HG03521 (cell line): ENCODE data around the gene IQCM.
"Not testable (repeated sequence)": the region's sequence is repeated elsewhere in the genome, so short reads cannot be mapped to it uniquely, and the experiment has no call there.

Source experiments
- ATAC-seq: cut with Tn5 transposase; IDR thresholded peaks from one replicate; pipeline ENCODE4 v1.9.1; 2021; ENCODE audit warnings: mild to moderate bottlenecking, moderate library complexity; ENCODE audit not compliant: unreplicated experiment

IQCM gene

DNA sequence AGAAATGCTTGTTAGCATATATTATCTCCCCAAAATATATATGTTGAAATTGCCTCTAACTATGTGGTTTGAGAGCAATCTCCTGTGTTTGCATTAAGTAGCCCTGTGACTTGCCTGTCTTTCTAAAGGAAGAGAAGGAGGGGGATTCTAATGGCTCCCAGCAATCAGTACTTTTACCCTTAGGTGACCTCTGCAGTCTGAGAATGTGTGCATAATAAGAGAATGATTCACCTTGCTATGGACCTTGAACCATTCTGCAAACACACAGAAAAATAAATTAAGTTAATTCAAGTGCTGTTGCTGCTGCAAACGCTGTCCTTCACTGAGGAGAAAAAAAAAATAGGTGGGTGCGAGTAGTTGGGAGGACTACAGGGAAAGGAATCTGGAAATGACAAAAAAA is 322.2 kb downstream of the IQCM start:
- no peak for ATAC-seq

DNA sequence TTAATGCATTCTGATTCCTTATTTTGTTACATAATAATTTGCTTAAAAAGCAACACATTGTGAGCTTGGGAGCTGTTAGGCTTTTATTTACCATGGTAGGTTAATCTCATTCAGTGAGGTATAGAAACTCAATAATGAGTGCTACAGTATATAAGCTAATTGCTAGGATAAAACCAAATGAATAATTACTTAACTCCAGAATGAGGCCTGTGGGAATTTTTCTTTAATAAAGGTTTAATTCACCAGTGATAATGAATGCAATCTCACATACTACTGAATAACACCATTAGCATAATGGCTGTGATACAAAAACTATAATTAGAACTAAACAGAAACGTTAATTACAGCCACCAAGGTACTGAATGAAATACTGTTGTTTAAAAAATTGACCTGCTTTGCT is 326.3 kb downstream of the IQCM start:
- ATAC-seq, result no peak

DNA sequence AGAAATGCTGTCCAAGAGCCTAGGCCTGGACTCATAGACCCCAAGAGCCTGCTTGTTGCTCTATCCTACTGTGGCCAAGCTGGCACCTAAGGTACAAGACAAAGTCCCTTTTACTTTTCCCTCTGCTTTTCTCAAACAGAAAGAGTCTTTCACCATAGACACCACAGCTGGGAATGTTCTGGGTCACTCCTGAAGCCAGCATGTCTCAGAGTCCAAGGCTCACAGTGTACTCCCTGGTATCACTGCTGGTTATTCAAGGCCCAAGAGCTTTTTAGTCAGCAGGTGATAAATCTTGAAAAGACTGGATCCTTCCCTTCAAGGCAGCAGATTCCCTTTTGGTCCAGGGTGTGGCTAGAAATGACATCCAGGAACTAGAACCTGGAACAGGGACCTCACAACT is 328.8 kb downstream of the IQCM start:
- ATAC-seq, result no peak

DNA sequence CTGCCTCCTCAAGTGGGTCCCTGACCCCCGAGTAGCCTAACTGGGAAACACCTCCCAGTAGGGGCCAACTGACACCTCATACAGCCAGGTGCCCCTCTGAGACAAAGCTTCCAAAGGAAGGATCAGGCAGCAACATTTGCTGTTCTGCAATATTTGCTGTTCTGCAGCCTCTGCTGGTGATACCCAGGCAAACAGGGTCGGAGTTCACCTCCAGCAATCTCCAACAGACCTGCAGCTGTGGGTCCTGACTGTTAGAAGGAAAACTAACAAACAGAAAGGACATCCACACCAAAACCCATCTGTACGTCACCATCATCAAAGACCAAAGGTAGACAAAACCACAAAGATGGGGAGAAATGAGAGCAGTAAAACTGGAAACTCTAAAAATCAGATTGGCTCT is 347.0 kb downstream of the IQCM start:
- not testable (repeated sequence) for ATAC-seq

DNA sequence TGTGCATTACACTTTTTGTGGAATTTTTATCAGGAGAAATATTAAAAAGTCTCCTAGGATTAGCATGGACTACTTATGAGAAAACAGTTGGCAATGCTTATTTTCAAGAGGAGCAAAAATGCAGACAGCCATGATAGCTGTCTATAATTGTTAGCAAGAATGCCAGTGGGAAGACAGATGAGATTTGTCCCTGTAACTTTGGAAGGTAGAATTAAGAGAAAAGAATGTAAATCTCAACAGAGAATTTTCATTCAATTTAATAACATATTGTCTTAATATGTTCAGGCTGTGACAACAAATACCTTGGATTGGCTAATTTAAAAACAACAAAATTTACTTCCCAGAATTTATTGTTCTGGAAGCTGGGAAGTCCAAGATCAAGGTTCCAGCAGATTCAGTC is 349.2 kb downstream of the IQCM start:
- no peak for ATAC-seq

DNA sequence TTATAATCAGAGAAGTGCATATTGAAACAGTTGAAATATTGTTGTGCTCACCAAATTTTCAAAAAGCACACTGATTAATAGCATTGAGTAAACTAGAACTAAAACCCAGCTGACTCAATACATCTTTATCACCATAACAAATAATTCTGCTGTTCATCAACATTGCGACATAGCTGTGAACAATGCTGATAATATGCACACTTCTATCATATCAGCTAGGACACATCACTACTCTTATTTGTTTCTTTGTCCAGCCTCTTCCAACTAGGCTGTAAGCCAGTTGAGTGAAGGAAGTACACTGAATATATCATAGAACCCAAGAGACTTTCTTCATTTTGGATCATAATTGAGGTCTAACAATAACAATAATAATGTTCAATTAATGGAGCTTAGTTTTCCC is 349.7 kb downstream of the IQCM start:
- no peak for ATAC-seq

DNA sequence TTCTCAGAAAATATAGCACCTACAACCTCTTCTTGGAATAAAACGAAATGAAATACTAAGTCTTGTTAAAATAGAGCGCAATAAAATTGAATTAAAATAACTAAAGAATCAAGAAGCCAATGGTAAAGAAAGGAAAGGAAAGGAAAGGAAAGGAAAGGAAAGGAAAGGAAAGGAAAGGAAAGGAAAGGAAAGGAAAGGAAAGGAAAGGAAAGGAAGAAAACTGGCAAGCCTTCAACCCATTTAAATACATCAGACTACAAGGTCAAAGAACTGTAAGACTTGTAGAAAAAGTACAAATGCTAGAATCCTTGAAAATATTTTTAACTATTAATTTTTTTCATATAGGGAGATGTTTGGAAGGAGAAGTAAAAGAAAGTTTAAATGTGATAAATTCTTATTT is 372.1 kb downstream of the IQCM start:
- no peak for ATAC-seq

DNA sequence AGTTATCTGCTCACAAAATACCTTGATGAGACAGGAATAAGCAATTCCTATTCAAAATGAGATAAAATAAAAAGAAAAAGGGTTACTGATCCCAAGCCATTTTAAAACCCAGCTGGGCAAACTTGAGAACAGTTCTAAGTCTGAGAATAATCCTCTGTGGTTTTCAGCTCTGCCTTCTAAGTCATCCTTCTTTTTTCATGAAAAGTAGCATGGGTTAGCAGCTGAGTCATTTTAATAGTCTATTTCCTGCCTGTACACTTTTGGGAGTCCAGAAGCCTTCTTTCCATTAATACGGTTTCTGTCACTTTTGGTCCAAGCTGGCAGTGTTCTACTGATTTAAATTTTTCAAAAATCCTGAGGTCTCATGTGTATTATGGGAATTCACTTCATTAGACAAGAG is 374.3 kb downstream of the IQCM start:
- no peak for ATAC-seq

DNA sequence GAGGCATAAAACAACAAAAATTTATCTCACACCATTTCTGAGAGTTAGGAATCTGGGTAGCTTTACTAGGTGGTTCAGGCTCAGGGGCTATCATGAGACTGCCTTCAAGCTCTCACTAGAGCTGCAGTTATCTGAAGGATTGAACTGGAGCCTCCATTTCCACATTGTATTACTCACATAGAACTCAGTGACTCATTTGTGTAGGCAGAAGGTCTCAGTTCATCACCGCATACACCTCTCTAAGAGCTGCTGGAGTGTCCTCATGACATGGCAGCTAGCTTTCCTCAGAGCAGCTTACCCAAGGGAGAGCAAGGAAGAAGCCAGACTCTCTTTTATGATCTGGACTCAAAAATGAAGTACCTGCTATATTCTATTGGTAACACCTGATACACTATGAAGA is 389.2 kb downstream of the IQCM start:
- ATAC-seq, result no peak

DNA sequence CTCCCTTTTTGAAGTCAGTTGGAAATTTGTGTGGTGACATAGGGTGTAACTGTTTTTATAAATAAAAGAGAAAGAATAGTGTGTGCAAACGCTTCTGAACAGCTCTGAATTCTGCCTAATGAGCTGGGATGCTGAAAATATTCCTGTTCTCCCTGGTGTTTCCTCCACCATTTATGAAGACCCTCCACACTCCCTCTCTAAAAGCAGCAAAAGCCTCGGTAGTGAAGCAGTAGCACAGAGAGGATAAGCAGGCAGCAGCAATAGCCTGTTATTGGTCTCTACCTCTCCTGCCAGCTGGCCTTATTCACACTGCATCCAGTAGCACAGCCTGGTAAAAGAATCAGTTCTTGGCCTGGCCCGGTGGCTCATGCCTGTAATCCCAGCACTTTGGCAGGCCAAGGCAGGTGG is 406.1 kb downstream of the IQCM start:
- ATAC-seq, result no peak

DNA sequence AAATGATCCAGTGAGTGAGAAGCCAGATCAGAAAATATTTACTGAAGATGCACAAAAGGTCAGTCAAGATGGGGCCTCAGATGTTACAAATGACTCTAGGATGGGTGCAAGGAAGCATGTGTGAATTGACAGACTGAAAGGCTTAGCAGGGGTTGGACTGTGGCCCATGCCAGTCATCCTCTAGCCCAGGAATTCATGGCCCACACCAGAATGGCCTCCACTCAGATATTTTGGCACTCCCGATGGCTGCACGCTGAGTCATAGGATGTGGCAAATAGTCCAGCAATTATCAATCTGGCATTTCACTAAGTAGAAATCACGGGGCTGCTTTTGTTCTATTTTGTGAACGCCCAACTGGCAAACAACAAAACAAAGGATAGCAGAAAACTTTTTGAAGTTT is 406.5 kb downstream of the IQCM start:
- ATAC-seq, result no peak

DNA sequence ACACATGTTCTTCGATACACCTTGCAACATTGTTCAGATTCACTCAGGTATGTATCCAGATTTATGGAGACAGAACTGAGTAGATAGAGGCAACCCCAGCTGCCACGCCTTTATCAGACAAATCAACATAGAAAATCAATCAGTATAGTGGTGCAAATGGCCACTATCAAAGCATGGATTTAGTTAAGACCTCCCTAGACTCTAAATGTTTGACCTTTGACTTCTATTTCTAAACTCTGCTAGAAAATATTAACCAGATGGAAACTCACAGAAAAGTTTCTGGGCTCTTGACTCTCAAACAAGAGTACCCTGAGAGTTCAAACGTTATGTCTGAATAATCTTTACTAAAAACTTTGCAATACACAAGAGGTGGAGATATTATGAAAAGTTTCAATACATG is 411.5 kb downstream of the IQCM start:
- no peak for ATAC-seq

DNA sequence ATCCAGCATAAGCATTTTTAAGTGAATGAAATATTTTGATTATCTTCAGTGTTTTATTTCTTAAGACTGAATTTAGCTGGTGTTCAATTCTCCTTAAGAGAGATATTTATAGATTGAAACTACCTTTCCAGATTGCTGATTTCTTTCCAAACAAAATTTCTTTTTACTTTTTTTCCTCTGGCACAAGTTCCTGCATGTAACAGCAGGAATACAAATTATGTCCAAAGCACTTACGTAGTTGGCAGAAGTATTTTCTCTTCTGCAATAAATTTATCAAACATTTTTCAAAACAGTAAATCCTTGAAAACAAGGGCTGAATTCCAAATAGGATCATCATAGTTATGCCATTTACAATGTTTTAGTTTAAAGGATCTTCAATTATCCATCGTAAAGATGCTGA is 412.6 kb downstream of the IQCM start:
- no peak for ATAC-seq

DNA sequence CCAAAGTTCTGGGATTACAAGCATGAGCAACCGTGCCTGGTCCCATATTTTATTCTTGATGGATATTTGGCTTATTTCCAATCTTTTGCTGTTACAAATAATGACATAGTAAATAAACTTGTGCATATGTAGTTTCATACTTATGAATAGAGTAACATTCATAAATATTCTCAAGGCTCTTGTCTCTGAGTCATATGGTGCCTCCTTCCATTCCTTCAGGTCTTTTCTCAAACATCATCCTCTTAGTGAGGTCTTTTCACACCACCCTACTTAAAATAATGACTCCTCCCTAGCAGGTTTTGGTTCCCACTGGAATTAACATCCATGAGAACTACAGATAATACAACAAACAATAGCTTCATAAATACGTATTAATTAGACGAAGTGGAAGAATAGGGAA is 416.6 kb downstream of the IQCM start:
- ATAC-seq, result no peak

DNA sequence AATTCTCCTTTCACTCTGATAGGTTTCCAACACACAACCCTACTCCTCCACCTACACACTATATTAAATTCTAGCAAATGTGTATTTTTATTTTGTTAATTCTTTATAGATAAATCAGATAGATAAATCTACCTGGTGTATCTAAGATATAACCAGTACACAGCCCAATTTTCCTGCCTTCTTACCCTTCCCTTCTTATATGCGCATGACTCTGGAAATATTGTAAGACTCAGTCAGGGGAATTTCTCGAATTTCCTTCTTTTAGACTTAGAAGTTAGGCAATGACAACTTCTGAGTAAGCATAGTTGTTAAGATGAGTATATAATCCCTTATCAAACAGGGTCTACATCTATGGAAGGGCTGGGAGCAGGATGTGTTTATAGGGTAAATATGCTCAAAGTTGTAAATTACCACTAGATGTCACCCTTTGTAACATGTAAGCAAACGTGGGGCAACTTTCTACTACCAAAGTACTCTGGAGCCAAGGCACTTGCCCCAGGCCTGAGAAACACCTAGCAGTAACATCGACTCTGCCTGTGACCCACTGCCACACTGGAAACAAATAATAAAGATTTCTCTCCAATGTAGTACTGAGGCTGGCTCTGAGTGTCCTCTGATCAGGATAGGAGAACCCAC is 444.7 kb downstream of the IQCM start:
- ATAC-seq, result peak; percentile 64

DNA sequence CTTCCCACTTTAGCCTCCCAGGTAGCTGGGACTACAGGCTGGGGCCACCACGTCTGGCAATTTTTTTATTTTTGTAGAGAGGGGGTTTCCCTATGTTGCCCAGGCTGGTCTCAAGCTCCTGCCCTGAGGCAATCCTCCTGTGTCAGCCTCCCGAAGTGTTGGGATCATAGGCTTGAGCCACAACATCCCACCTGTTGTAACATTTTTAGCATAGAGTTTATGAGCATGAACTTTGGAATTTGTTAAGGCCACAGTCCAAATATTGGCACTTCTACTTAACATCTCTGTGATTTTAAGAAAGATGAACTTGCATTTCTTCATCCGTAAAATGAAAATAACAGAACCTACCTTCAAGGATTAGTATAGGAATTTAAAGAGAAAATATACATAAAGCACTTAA is 445.6 kb downstream of the IQCM start:
- ATAC-seq, result no peak

DNA sequence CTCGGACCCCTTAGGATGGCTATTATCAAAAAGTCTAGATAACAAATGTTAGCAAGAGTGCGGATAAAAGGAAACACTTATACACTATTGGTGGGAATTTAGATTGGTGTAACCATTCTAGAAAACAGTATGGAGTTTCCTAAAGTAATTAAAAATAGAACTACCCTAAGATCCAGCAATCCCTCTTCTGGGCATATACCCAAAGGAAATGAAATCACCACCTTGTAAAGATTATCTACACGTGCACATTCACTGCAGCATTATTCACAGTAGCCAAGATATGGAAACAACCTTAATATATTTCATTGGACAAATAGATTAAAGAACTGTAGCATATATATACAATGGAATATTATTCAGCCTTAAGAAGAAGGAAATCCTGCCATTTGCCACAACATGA is 462.4 kb downstream of the IQCM start:
- ATAC-seq, result no peak

DNA sequence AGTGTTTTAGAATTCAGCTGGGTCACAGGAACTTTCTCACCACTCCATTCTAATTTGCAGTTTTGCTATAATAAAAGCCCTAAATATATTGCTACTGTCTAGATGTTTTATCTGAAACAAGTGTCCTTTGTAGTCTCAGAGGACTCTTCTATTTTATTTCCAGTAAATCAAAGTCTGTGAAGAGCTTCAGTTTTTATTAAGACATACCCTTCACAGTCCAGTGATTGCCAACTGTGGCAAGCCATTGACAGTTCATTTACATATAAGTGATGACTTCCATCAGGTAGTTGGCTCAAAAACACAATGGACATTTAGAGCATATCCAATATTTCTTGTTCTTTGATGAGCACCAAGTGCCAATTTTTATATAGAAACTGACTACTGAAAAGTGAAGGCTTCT is 466.1 kb downstream of the IQCM start:
- ATAC-seq, result no peak

DNA sequence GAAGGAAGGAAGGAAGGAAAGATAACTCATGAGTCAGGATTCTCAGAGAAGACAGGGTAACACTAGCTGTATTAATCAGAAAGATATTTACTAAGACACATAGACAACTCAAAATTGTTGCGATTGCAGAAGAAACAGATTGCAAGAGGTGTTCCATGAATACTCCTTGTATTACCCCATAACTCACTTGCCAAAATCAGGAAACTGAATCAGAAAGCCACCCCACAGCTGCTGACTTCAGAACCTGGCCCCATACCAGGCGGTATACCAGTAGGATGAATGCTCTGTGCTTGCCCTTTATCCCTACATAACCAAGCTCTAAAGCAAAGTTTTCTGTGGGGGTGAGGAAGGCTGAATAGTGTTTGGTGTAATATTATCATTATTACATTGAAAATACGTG is 468.5 kb downstream of the IQCM start:
- ATAC-seq, result no peak

DNA sequence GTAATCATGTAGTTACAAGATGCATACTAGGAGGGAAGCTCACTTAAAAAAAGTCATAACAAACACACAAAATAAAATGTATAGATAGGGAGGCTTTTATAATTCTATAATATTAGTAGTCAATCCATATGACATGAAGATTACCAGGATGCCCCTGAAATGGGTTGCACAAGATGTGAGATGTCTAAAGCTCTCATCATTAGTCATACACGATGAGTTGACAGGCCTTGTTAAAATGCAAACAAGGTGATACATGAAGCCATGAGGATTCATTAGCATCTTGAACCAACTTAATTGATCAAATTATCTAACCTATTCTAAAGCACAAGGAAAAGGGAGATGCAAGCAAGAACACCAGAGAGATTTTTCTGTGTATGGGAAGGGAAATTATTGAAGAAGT is 470.2 kb downstream of the IQCM start:
- ATAC-seq, result no peak

DNA sequence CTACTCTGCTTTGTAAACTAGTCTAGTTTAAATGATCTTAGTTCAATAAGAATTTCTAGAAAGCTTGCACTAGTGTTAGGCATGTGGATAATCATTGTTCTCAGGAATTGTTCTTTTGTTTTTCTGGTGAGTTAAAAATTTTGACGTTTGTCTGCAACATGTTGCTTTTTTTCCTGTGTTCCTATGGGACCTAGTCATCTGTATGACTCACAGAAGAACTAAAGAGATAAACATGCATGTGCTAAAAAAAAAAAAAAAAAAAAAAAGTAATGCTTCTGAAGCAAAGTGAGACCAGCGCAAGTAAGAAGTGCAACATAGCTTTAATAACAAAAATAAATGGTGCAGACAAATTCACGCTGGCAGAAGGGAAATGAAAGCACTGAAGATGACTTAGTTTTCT is 471.2 kb downstream of the IQCM start:
- no peak for ATAC-seq

DNA sequence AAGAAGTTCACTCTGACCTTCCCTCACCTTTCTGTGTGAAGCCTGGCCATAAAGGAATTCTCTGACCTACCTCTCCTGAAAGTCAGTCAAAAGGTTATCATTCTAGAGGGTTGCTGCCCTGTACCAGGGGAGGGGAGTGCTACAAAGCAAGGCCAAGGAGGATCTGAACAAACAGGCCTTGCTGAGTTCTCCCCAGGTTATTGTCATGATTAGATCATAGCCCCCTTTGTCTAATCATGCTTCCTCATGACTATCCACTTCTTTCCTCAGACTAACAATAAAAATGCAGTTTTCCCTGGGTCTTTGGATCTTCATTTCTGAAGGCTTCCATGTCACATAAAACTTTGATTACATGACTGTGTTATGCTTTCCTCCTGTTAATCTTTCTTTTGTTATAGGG is 472.0 kb downstream of the IQCM start:
- ATAC-seq, result no peak

DNA sequence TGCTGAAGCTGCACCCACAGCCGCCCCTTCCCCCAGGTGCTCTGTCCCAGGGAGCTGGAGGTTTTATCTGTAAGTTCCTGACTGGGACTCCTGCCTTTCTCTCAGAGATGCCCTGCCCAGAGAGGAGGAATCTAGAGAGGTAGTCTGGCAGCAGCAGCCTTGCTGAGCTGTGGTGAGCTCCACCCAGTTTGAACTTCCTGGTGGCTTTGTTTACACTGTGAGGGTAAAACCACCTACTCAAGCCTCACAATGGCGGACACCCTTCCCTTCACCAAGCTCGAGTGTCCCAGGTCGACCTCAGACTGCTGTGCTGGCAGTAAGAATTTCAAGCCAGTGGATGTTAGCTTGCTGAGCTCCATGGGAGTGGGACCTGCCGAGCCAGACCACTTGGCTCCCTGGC is 474.5 kb downstream of the IQCM start:
- ATAC-seq, result not testable (repeated sequence)

DNA sequence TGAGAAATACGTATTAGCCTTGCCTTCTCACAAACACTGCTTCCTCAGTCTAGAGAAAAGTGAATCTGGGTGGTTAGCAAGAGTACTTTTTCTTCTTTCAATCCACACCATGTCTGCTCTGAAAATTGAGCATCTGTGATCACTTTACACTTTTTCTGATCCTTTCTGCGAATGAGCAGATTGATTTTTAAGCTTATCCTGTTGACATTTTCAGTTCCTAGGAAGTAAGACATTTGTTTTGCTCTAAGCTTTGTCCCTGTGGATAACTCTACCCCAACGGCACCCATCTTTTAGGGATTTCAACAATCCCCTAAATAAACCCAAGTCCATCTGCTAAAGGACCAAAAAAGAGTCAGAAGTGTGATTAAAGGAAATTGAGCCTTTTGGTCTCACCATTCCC is 487.5 kb downstream of the IQCM start:
- no peak for ATAC-seq
